Measurements from ENCODE around the gene GTF2A1. TPM values are rescaled to one million over a fixed set of nuclear protein-coding genes. Genes with fewer than 3 reads are reported as not detected.

The GTF2A1 gene
- total and polyA plus RNA-seq, 2 experiments from 2014 or later: 3.9 to 27.8 TPM

GRCh38 chr14:81129242-81129641 is 91.5 kb downstream of the GTF2A1 start:
- H3K4me1 ChIP-seq (ENCODE audit: insufficient read depth): no peaks in the 10 kb centered on the region
- no peak overlapping the region for H3K9ac ChIP-seq
- H3F3A ChIP-seq (ENCODE audit: insufficient read depth): no peaks in the 10 kb centered on the region
- no peaks in the 10 kb centered on the region for H3K27me3 ChIP-seq (replicated peaks; ENCODE audit: insufficient read depth)
- H2AFZ ChIP-seq: no peak overlapping the region
- WGBS, 2 experiments (ENCODE audit: low coverage in 1 of 2, low lambda C conversion rate in 2 of 2, missing lambda C conversion rate in 2 of 2): 53 to 69% methylated on average over 1 of the region's 1 CpG
- no peaks in the 10 kb centered on the region for H3K36me3 ChIP-seq (ENCODE audit: low read depth)
- H4K20me1 ChIP-seq (ENCODE audit: insufficient read depth): no peaks in the 10 kb centered on the region
- H3K9me3 ChIP-seq (ENCODE audit: low read depth): no peaks in the 10 kb centered on the region
- no peaks in the 10 kb centered on the region for H3K9me2 ChIP-seq (ENCODE audit: insufficient read depth)
- no peak overlapping the region for H3K27ac ChIP-seq
- no peak overlapping the region for H3K4me2 ChIP-seq (ENCODE audit: unreplicated experiment)
- no peaks in the 10 kb centered on the region for H3K79me2 ChIP-seq (ENCODE audit: insufficient read depth)
- TF ChIP-seq EZH2phosphoT487 (IDR thresholded peaks at IDR 0.05; ENCODE audit: insufficient read depth, low read depth) (no peak), EZH2 (IDR thresholded peaks at IDR 0.05; ENCODE audit: insufficient read depth, poor library complexity, severe bottlenecking) (no peak)
- DNase-seq: no peak
- in situ Hi-C loops (cut with MboI): no loop called here
- H3K4me3 ChIP-seq: no peak overlapping the region

GRCh38 chr14:81127785-81128184 is 93.0 kb downstream of the GTF2A1 start:
- no peak overlapping the region for H3K9ac ChIP-seq
- H3K4me1 ChIP-seq (ENCODE audit: insufficient read depth): no peaks in the 10 kb centered on the region
- H3F3A ChIP-seq (ENCODE audit: insufficient read depth): no peaks in the 10 kb centered on the region
- H3K36me3 ChIP-seq (ENCODE audit: low read depth): no peaks in the 10 kb centered on the region
- no peak overlapping the region for H3K27ac ChIP-seq
- no peak overlapping the region for H2AFZ ChIP-seq
- in situ Hi-C loops (cut with MboI): no loop called here
- no peaks in the 10 kb centered on the region for H4K20me1 ChIP-seq (ENCODE audit: insufficient read depth)
- no peaks in the 10 kb centered on the region for H3K9me3 ChIP-seq (ENCODE audit: low read depth)
- no peak overlapping the region for H3K4me3 ChIP-seq
- 41 to 47% methylated on average over 5 of the region's 5 CpGs for WGBS, 2 experiments (ENCODE audit: low coverage in 1 of 2, low lambda C conversion rate in 2 of 2, missing lambda C conversion rate in 2 of 2)
- no peak overlapping the region for H3K4me2 ChIP-seq (ENCODE audit: unreplicated experiment)
- no peaks in the 10 kb centered on the region for H3K79me2 ChIP-seq (ENCODE audit: insufficient read depth)
- TF ChIP-seq EZH2phosphoT487 (IDR thresholded peaks at IDR 0.05; ENCODE audit: insufficient read depth, low read depth) (no peak), EZH2 (IDR thresholded peaks at IDR 0.05; ENCODE audit: insufficient read depth, poor library complexity, severe bottlenecking) (no peak)
- H3K27me3 ChIP-seq (replicated peaks; ENCODE audit: insufficient read depth): no peaks in the 10 kb centered on the region
- DNase-seq: peak; percentile 49
- no peaks in the 10 kb centered on the region for H3K9me2 ChIP-seq (ENCODE audit: insufficient read depth)

GRCh38 chr14:81125536-81125935 is 95.2 kb downstream of the GTF2A1 start:
- no peak overlapping the region for H3K4me2 ChIP-seq (ENCODE audit: unreplicated experiment)
- 62 to 63% methylated on average over 4 of the region's 4 CpGs for WGBS, 2 experiments (ENCODE audit: low coverage in 1 of 2, low lambda C conversion rate in 2 of 2, missing lambda C conversion rate in 2 of 2)
- H3F3A ChIP-seq (ENCODE audit: insufficient read depth): no peaks in the 10 kb centered on the region
- no peaks in the 10 kb centered on the region for H3K9me2 ChIP-seq (ENCODE audit: insufficient read depth)
- in situ Hi-C loops (cut with MboI): no loop called here
- H3K27me3 ChIP-seq (replicated peaks; ENCODE audit: insufficient read depth): no peaks in the 10 kb centered on the region
- DNase-seq: no peak
- H3K79me2 ChIP-seq (ENCODE audit: insufficient read depth): no peaks in the 10 kb centered on the region
- H3K27ac ChIP-seq: no peak overlapping the region
- H3K4me3 ChIP-seq: no peak overlapping the region
- TF ChIP-seq EZH2 (IDR thresholded peaks at IDR 0.05; ENCODE audit: insufficient read depth, poor library complexity, severe bottlenecking) (no peak), EZH2phosphoT487 (IDR thresholded peaks at IDR 0.05; ENCODE audit: insufficient read depth, low read depth) (no peak)
- H3K9ac ChIP-seq: no peak overlapping the region
- no peaks in the 10 kb centered on the region for H4K20me1 ChIP-seq (ENCODE audit: insufficient read depth)
- H3K36me3 ChIP-seq (ENCODE audit: low read depth): no peaks in the 10 kb centered on the region
- no peak overlapping the region for H2AFZ ChIP-seq
- H3K9me3 ChIP-seq (ENCODE audit: low read depth): no peaks in the 10 kb centered on the region
- no peaks in the 10 kb centered on the region for H3K4me1 ChIP-seq (ENCODE audit: insufficient read depth)

Small RNA genes within 50 kb of the gene (small RNA-seq; reads per million reads assigned to genes)
- gene DYNLL1P1 (ENCODE audit: low read depth, low replicate concordance) (not detected), gene SNORA79 (ENCODE audit: low read depth, low replicate concordance) (0.31 reads per million)

Other genes with a start within 250 kb of the GTF2A1 start
- gene STON2, start 179.4 kb upstream of the GTF2A1 start, total RNA-seq (2014; rRNA removed; shearing (Covaris generic)): not detected in 2 replicates
- 0.14 TPM in 1 of 2 replicates, not detected in the other for gene STON2, start 179.4 kb upstream of the GTF2A1 start, polyA plus RNA-seq (2016; fragmentation: Nextera tagmentation; extraction: Ambion mirVana)